Measurements from ENCODE around the gene CSNK1G3. TPM values are rescaled to one million over a fixed set of nuclear protein-coding genes. Genes with fewer than 3 reads are reported as not detected.

The CSNK1G3 gene
- total RNA-seq, 1 experiment from 2014 or later: 51.1 TPM

GRCh38 chr5:123597018-123597417, 85.0 kb downstream of the CSNK1G3 start:
- 0 out of 4 replicates have a peak, but pooled peaks cover 0 to 8% of the 10 kb centered on the region in 2 experiments for H3K36me3 ChIP-seq (ENCODE audit: control insufficient read depth in 1 of 2, insufficient read depth in 2 of 2, low read length in 2 of 2)
- no peak for ATAC-seq
- BruUV-seq (replicated peaks): no TSS peak

More at GRCh38 chr5:123597018-123597417, 85.0 kb downstream of the CSNK1G3 start:
- Histone ChIP-seq H3K27me3 (ENCODE audit: insufficient read depth, low read length) (no peaks in the 10 kb centered on the region), H3K79me2 (ENCODE audit: insufficient read depth, low read length) (no peaks in the 10 kb centered on the region), H3K4me1 (ENCODE audit: control insufficient read depth in 1 of 2, insufficient read depth in 2 of 2, low read length in 2 of 2) (no peaks in the 10 kb centered on the region), H2AFZ (ENCODE audit: low read depth, low read length, poor library complexity, severe bottlenecking) (no peak overlapping the region), H3K9me3 (ENCODE audit: control insufficient read depth in 1 of 2, insufficient read depth in 1 of 2, low read depth in 1 of 2, low read length in 2 of 2) (no peaks in the 10 kb centered on the region), H3K9ac (ENCODE audit: low read length) (no peak overlapping the region), H3K9me2 (ENCODE audit: insufficient read depth) (no peaks in the 10 kb centered on the region), H3K4me3 (replicated peaks in 1 of 2; ENCODE audit: low read depth in 1 of 2, low read length in 2 of 2) (no peak overlapping the region), H3K27ac (ENCODE audit: low read depth, low read length) (no peak overlapping the region), H3K4me2 (ENCODE audit: low read length) (no peak overlapping the region), H4K20me1 (ENCODE audit: insufficient read depth) (peaks cover 6% of the 10 kb centered on the region; the same call in 1 of the 2 replicates)
- CTCF ChIA-PET: no interaction called here
- RAD21 ChIA-PET (ENCODE audit: low non-redundant PET in 1 of 2, low total read pairs in 2 of 2, uncharacterized antibody in 2 of 2, unreplicated experiment in 2 of 2): no interaction called here
- intact Hi-C loops (cut with micrococcal nuclease): no loop called here
- DNase-seq (ENCODE audit: low read depth, low spot score): no peak
- no peak for TF ChIP-seq POLR2AphosphoS5 (IDR thresholded peaks at IDR 0.05; ENCODE audit: low read depth, low read length)
- no peak for TF ChIP-seq EZH2phosphoT487 (IDR thresholded peaks at IDR 0.05; ENCODE audit: borderline replicate concordance)
- TF ChIP-seq ZNF274 (IDR thresholded peaks at IDR 0.05; ENCODE audit: low read depth, low read length): no peak
- TF ChIP-seq, protein P1, sequence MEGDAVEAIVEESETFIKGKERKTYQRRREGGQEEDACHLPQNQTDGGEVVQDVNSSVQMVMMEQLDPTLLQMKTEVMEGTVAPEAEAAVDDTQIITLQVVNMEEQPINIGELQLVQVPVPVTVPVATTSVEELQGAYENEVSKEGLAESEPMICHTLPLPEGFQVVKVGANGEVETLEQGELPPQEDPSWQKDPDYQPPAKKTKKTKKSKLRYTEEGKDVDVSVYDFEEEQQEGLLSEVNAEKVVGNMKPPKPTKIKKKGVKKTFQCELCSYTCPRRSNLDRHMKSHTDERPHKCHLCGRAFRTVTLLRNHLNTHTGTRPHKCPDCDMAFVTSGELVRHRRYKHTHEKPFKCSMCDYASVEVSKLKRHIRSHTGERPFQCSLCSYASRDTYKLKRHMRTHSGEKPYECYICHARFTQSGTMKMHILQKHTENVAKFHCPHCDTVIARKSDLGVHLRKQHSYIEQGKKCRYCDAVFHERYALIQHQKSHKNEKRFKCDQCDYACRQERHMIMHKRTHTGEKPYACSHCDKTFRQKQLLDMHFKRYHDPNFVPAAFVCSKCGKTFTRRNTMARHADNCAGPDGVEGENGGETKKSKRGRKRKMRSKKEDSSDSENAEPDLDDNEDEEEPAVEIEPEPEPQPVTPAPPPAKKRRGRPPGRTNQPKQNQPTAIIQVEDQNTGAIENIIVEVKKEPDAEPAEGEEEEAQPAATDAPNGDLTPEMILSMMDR (IDR thresholded peaks at IDR 0.05 in 2 of 3, conservative IDR thresholded peaks at IDR 0.05 in 1 of 3; ENCODE audit: borderline replicate concordance in 1 of 3, insufficient read depth in 1 of 3, low read depth in 2 of 3, low read length in 2 of 3): no peak
- TF ChIP-seq SIN3A (IDR thresholded peaks at IDR 0.05; ENCODE audit: low read depth): no peak
- no peak for TF ChIP-seq SRF (IDR thresholded peaks at IDR 0.05; ENCODE audit: low read depth)
- TF ChIP-seq ELF1 (IDR thresholded peaks at IDR 0.05; ENCODE audit: borderline replicate concordance, low read depth): no peak
- TF ChIP-seq, protein P2, sequence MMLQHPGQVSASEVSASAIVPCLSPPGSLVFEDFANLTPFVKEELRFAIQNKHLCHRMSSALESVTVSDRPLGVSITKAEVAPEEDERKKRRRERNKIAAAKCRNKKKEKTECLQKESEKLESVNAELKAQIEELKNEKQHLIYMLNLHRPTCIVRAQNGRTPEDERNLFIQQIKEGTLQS (IDR thresholded peaks at IDR 0.05): no peak
- no peak for TF ChIP-seq CBX3 (IDR thresholded peaks at IDR 0.05; ENCODE audit: low read depth)
- POLR2A ChIA-PET: no interaction called here

All from HCT116 (cell line).